SJSA1 (cell line): ENCODE results near the gene KNDC1. TPM values are rescaled to one million over a fixed set of nuclear protein-coding genes. Genes with fewer than 3 reads are reported as not detected.
A peak's percentile ranks its signal among the peaks of the same experiment; 100 is the strongest.
"Not testable (repeated sequence)": the region's sequence is repeated elsewhere in the genome, so short reads cannot be mapped to it uniquely, and the experiment has no call there.

ENCODE experiments used
- DNase-seq, 2 experiments: peaks; one replicate each; pipeline ENCODE4 v3.0.0-alpha.2; 2015 to 2020; ENCODE audit warnings: low spot score in 2 of 2, low read depth in 1 of 2
- H3K27ac ChIP-seq: fragments of 250-450 bp; sonication (Bioruptor Pico); 2 replicates; pipeline ENCODE4 v1.5.1; 2020; ENCODE audit warnings: mild to moderate bottlenecking, moderate library complexity
- H3K27me3 ChIP-seq: fragments of 250-450 bp; sonication (Bioruptor Pico); replicated peaks from 2 replicates; pipeline ENCODE4 v1.5.1; 2020; ENCODE audit warnings: mild to moderate bottlenecking, moderate library complexity
- H3K36me3 ChIP-seq: fragments of 250-450 bp; sonication (Bioruptor Pico); 2 replicates; pipeline ENCODE4 v1.5.1; 2020; ENCODE audit warnings: mild to moderate bottlenecking
- H3K4me1 ChIP-seq: fragments of 250-450 bp; sonication (Bioruptor Pico); replicated peaks from 2 replicates; pipeline ENCODE4 v1.6.1; 2021; ENCODE audit warnings: mild to moderate bottlenecking
- H3K4me3 ChIP-seq: fragments of 250-450 bp; sonication (Bioruptor Pico); 2 replicates; pipeline ENCODE4 v1.5.1; 2020; ENCODE audit warnings: mild to moderate bottlenecking
- H3K9me3 ChIP-seq: fragments of 250-450 bp; sonication (Bioruptor Pico); replicated peaks from 2 replicates; pipeline ENCODE4 v1.5.1; 2020; ENCODE audit warnings: mild to moderate bottlenecking
- total RNA-seq: library from RNA; depleted of rRNA; stranded (reverse); fragments of >200 nt; shearing (Covaris generic); gene quantifications from 2 replicates; pipeline ENCODE4 v1.2.3, GENCODE V29; 2014; rRNA removed

KNDC1 gene
- 0.11 TPM in 1 of 2 replicates, not detected in the other for total RNA-seq

DNA sequence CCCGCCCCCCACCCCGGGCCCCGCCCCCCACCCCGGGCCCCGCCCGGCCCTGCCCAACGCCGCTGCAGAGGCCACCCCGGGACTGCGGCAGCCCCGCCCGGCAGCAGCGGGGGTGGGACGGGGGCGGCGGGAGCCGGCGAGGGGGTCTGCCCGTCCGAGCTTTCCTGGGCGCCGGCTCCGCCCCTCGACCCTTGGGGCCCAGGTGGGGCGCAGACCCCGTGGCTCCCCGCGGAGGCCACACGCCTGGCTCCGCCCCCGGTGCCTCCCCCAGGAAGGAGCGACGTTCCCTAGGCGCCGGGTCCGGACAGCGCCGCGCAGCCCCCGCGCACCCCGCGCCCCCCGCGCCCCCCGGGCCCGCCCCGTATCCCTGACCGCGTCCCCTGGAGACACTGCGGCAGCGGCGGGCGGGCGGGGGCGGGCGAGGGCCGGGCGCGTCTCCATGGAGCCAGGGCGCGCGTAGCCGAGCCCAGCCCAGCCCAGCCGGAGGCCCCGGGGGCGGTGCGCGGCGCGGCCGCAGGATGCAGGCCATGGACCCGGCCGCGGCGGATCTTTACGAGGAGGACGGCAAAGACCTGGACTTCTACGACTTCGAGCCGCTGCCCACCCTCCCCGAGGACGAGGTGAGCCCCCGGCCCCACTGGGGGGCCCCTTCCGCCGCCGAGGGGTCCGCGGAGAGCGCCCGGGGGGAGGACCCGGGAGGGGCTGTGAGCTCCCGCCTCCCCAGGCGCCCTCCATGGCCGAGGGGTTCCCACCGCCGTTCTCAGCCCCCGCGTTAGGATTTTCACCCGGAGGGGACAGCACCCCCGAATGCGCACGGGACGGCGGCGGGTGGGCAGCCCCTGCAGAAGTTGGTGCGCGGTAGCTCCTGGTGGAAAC lies at the start of gene KNDC1:
Gene KNDC1, plus strand, starts transcription at position 270 of the 876 bp plus-strand sequence. Its CDS starts 249 bp downstream, at position 519.
- H3K27me3 ChIP-seq: peaks cover 17% of the 10 kb centered on the region
- H3K4me1 ChIP-seq: no peaks in the 10 kb centered on the region
- DNase-seq: peak in 1 of 2 experiments; percentile 42
- no peaks in the 10 kb centered on the region for H3K9me3 ChIP-seq
- no peaks in the 10 kb centered on the region for H3K36me3 ChIP-seq
- no peak within 1 kb of the TSS for H3K4me3 ChIP-seq
- H3K27ac ChIP-seq: no peak within 1 kb of the TSS

DNA sequence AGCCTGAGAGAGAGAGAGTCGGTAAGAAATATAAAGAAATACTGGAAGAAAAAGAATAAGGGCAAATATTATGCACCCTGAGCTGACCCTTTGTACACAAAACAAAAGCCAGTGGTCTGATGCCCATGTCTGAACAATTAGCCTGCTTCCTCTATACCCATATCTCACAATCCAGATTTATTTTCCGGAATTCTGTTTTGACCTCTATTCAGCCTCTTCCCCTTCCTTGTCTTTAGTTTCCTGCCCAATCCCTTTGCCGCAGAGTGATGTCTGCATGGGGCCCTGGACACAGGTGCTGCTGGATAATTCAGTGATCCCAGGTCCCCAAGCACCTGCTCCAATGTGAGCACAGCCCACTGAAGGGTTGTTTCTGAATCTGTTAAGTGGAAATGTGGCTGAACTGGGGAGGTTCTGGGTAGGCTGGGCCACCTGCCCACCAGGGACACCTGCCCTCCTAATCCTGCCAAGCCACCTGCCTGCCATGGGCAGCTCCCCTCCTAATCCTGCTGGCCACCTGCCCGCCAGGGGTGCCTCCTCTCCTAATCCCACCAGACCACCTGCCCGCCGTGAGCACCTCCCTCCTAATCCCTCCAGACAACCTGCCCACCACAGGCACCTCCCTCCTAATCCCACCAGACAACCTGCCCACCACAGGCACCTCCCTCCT lies 49.3 kb upstream of the KNDC1 start:
- no peak for DNase-seq
- H3K4me1 ChIP-seq: no peaks in the 10 kb centered on the region
- no peak overlapping the region for H3K4me3 ChIP-seq
- peaks cover 11% of the 10 kb centered on the region; the same call in 1 of the 2 replicates for H3K9me3 ChIP-seq
- H3K27me3 ChIP-seq: no peaks in the 10 kb centered on the region
- H3K27ac ChIP-seq: no peak overlapping the region
- H3K36me3 ChIP-seq: no peaks in the 10 kb centered on the region

DNA sequence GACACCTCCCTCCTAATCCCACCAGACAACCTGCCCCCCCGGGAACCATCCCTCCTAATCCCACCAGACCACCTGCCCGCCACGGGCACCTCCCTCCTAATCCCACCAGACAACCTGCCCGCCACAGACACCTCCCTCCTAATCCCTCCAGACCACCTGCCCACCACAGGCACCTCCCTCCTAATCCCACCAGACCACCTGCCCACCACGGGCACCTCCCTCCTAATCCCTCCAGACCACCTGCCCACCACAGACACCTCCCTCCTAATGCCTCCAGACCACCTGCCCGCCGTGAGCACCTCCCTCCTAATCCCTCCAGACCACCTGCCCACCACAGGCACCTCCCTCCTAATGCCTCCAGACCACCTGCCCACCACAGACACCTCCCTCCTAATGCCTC lies 48.4 kb upstream of the KNDC1 start:
- not testable (repeated sequence) for H3K9me3 ChIP-seq, DNase-seq

GRCh38 chr10:133113146-133113830 lies 46.7 kb upstream of the KNDC1 start:
- H3K4me3 ChIP-seq: no peak overlapping the region
- H3K27ac ChIP-seq: no peak overlapping the region
- H3K9me3 ChIP-seq: peaks cover 2% of the 10 kb centered on the region; the same call in 1 of the 2 replicates
- H3K4me1 ChIP-seq: no peaks in the 10 kb centered on the region
- no peak for DNase-seq
- no peaks in the 10 kb centered on the region for H3K36me3 ChIP-seq
- H3K27me3 ChIP-seq: no peaks in the 10 kb centered on the region

More for the DNA sequence above, 48.4 kb upstream of the KNDC1 start:
- H3K4me3 ChIP-seq, H3K4me1 ChIP-seq, H3K27me3 ChIP-seq, H3K36me3 ChIP-seq, H3K27ac ChIP-seq: not testable (repeated sequence)

DNA sequence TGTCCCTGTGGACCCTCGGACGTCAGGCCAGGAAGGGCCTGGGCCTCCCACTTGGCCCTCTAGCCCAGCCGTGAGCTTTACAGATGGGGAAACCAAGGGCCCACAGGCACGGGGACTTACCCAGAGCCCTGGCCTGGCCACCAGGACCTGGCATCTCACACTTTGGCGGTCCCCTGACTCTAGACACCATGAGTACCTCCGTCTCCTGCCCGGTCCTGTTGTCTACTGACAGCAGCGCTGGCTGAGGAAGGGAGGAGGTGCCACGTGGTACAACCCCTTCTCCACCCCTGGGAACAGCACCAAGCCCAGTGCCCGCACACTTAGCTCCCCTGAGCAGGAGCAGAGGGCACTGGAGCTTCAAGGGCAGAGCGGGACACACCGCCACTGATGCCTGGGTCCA lies 46.2 kb upstream of the KNDC1 start:
- H3K4me1 ChIP-seq: no peaks in the 10 kb centered on the region
- no peaks in the 10 kb centered on the region for H3K27me3 ChIP-seq
- H3K27ac ChIP-seq: no peak overlapping the region
- DNase-seq: no peak
- no peaks in the 10 kb centered on the region for H3K9me3 ChIP-seq
- H3K36me3 ChIP-seq: no peaks in the 10 kb centered on the region
- H3K4me3 ChIP-seq: no peak overlapping the region

- H3K27me3 ChIP-seq: no peaks in the 10 kb centered on the region
- no peaks in the 10 kb centered on the region for H3K9me3 ChIP-seq
- no peaks in the 10 kb centered on the region for H3K4me1 ChIP-seq
- no peaks in the 10 kb centered on the region for H3K36me3 ChIP-seq
- no peak overlapping the region for H3K4me3 ChIP-seq
- no peak for DNase-seq
- H3K27ac ChIP-seq: no peak overlapping the region
Observed at GRCh38 chr10:133114251-133114650, 45.8 kb upstream of the KNDC1 start.

GRCh38 chr10:133114726-133115452 lies 45.1 kb upstream of the KNDC1 start:
- DNase-seq: no peak
- Histone ChIP-seq H3K4me3 (no peak overlapping the region), H3K4me1 (no peaks in the 10 kb centered on the region), H3K27me3 (no peaks in the 10 kb centered on the region), H3K9me3 (no peaks in the 10 kb centered on the region), H3K36me3 (no peaks in the 10 kb centered on the region), H3K27ac (no peak overlapping the region)

DNA sequence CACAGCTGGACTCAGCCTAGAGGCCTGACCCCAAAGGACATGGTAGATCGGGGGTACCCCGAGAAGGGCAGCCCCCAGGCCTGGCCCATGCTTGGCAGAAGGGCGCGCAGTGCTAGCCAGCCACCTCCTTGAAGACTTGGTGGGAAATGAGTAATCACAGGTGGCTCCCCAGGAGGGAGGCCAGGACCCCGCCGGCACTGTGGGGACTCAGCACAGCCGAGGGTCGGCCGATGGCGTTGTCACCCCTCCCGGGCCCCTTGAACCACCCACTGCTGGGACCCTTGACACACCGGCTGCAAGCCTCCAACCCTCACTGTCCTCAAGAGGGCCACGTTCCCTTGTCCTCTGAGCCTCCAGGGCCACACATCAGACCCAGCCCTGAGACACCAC lies 44.6 kb upstream of the KNDC1 start:
- no peaks in the 10 kb centered on the region for H3K9me3 ChIP-seq

GRCh38 chr10:133115976-133116375 lies 44.0 kb upstream of the KNDC1 start:
- Histone ChIP-seq H3K27me3 (no peaks in the 10 kb centered on the region), H3K27ac (no peak overlapping the region), H3K9me3 (no peaks in the 10 kb centered on the region), H3K4me3 (no peak overlapping the region), H3K36me3 (no peaks in the 10 kb centered on the region), H3K4me1 (no peaks in the 10 kb centered on the region)
- DNase-seq: no peak

More for the DNA sequence above, 44.6 kb upstream of the KNDC1 start:
- Histone ChIP-seq H3K4me3 (no peak overlapping the region), H3K4me1 (no peaks in the 10 kb centered on the region), H3K27me3 (no peaks in the 10 kb centered on the region), H3K27ac (no peak overlapping the region), H3K36me3 (no peaks in the 10 kb centered on the region)
- no peak for DNase-seq

DNA sequence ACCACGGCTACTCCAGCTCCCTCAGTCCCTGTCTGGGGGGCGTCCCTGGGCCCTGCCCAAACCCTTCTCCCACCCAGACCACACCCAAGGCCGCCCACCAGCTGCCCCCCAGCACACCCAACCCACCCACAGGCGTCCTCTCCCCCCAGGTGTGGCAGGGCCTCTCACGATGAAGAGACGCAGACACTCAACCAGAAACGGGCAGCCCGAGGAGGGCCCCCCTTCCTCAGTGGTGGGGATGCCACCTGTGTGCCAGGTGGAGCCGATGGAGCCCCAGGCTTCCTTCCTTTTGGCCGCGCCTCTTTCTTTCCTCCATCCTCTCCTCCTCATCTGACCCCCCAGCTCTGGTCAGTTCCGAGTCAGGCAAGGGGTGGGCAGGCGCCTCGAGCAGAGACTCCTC lies 43.6 kb upstream of the KNDC1 start:
- H3K4me3 ChIP-seq: no peak overlapping the region
- H3K36me3 ChIP-seq: no peaks in the 10 kb centered on the region
- H3K27me3 ChIP-seq: no peaks in the 10 kb centered on the region
- no peaks in the 10 kb centered on the region for H3K4me1 ChIP-seq
- H3K27ac ChIP-seq: no peak overlapping the region
- DNase-seq: no peak
- H3K9me3 ChIP-seq: no peaks in the 10 kb centered on the region

- no peak for DNase-seq
- Histone ChIP-seq H3K27ac (no peak overlapping the region), H3K9me3 (peaks cover 2% of the 10 kb centered on the region; the same call in 1 of the 2 replicates), H3K4me3 (no peak overlapping the region), H3K27me3 (no peaks in the 10 kb centered on the region), H3K4me1 (no peaks in the 10 kb centered on the region), H3K36me3 (no peaks in the 10 kb centered on the region)
Observed at GRCh38 chr10:133117036-133117687, 42.9 kb upstream of the KNDC1 start.

DNA sequence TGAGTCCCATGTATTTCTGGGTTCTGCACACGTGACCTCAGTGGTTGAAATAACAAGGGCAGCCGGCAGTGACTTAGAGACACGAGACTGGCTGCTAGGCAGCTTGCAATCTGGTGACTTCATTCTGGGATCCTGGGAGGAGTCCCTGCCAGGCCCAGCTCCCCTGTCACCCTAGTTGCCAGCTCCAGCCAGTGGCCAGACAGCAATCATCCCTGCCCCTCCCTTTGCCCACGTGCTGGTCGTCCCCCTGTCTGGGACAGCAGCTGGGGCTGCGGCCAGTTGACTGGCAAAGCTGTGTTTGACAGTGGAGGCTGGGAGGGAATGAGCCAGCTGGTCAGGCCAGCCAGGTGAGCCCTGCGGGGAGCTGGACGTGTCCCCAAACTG lies 42.3 kb upstream of the KNDC1 start:
- Histone ChIP-seq H3K4me1 (no peaks in the 10 kb centered on the region), H3K36me3 (no peaks in the 10 kb centered on the region), H3K27ac (no peak overlapping the region), H3K27me3 (no peaks in the 10 kb centered on the region), H3K4me3 (no peak overlapping the region), H3K9me3 (peaks cover 4% of the 10 kb centered on the region; the same call in 1 of the 2 replicates)
- no peak for DNase-seq

GRCh38 chr10:133121479-133121878 lies 38.5 kb upstream of the KNDC1 start:
- Histone ChIP-seq H3K4me1 (no peaks in the 10 kb centered on the region), H3K9me3 (peaks cover 4% of the 10 kb centered on the region; the same call in 1 of the 2 replicates), H3K27ac (no peak overlapping the region), H3K36me3 (no peaks in the 10 kb centered on the region), H3K27me3 (no peaks in the 10 kb centered on the region), H3K4me3 (no peak overlapping the region)
- DNase-seq: no peak
